Measurements from ENCODE around the gene LIN28B.
"Not testable (repeated sequence)": the region's sequence is repeated elsewhere in the genome, so short reads cannot be mapped to it uniquely, and the experiment has no call there.

The LIN28B gene

GRCh38 chr6:104956731-104957294 lies at the start of gene LIN28B:
LIN28B (plus strand) TSS chr6:104957107; CDS start chr6:104957251, 144 bp downstream.
- no peak for DNase-seq

DNA sequence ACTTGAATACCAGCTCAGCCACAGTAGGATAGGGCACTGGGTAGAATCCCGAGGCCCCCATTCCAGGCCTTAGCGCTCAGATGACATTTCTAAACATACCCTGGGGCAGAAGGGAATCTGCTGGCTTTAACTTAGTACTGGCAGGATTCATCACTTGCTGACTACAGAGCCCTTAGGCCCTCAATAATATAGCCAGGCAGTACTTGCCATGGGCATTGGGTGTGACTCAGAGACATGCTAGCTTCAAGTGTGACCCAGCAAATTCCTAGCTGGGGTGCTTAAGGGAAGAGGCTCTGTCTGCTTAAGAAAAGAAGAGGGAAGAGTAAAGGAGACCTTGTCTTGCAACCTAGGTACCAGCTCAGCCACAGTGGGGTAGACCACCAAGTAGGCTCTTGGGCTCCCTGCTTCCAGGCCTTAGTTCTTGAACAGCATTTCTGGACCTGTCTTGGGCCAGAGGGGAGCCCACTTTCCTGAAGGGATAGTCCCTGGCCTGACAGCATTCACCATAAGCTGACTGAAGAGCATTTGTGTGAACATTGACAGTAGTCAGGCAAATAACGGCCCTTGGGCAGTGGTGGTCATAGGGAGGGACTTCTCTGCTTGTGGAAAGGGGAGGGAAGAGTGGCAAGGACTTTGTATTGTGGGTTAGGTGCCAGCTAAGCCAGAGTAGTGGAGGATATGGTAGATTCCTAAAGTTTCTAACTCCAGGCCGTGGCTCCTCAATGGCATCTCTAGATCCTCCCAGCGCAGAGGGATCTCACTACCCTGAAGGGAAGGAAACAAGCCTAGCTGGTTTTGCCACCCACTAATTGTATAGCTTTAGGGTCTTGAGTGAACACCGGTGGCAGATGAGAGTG lies 48.6 kb upstream of the LIN28B start:
- DNase-seq: no peak

DNA sequence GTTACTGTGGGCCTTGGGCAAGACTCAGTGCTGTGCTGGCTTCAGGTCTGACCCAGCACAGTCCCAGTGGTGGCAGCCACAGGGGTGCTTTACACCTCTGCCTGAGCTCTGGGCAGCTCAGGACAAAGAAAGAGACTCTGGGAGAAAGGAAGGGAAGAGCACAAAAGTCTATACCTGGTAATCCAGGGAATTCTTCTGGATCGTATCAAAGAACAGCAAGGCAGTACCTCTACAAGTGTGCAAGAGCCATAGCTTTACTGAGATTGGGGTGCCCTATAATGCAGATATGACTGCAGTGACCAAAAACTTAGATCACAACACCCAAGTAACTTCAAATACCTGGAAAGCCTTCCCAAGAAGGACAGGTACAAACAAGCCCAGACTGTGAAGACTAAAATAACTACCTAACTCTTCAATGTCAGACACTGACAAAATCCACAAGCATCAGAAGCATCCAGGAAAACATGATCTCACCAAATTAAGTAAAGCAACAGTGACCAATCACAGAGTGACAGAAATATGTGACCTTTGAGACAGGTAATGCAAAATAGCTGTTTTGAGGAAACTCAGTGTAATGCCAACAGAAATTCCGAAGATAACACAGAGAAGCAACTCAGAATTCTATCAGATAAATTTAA lies 47.9 kb upstream of the LIN28B start:
- DNase-seq: no peak

DNA sequence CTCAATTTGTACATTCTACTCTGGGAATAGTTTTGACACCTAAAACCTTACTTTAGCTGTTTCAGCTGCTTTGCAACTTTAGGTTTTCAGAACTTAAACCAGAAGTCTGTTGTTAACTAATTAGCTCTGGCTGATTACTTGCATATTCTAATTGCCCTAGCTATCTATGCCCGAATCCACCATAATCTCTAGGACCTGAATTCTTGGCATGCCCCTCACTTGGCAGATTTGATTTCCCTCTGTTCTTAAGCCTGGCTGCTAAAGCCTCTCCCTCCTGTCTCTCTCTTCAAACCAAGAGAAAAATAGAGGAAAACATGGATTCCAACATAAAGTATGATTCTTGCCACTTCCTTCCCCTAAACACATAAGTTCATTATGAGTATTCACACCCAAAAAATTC lies 35.0 kb upstream of the LIN28B start:
- no peak for DNase-seq

GRCh38 chr6:104928141-104928540 lies 28.8 kb upstream of the LIN28B start:
- no peak for DNase-seq

GRCh38 chr6:104929353-104929752 lies 27.6 kb upstream of the LIN28B start:
- no peak for DNase-seq

DNA sequence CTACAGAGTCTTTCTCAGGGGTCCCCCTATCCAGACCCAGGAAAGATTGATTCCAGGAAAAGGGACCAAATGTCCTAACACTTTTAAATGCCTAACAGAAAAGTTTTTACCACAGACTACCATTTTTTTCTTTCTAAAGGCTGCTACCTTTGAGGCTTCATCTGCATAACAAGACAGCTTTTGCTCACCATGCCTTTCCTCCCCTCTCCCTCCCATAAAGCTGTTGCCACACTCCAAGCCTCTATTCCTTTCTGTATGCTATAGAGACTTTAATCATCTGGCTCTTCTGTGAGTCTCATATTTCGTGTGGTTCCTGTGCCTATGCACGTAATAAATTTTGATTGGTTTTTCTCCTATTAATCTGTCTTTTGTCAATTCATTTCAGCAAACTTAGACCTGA lies 26.0 kb upstream of the LIN28B start:
- no peak for DNase-seq

DNA sequence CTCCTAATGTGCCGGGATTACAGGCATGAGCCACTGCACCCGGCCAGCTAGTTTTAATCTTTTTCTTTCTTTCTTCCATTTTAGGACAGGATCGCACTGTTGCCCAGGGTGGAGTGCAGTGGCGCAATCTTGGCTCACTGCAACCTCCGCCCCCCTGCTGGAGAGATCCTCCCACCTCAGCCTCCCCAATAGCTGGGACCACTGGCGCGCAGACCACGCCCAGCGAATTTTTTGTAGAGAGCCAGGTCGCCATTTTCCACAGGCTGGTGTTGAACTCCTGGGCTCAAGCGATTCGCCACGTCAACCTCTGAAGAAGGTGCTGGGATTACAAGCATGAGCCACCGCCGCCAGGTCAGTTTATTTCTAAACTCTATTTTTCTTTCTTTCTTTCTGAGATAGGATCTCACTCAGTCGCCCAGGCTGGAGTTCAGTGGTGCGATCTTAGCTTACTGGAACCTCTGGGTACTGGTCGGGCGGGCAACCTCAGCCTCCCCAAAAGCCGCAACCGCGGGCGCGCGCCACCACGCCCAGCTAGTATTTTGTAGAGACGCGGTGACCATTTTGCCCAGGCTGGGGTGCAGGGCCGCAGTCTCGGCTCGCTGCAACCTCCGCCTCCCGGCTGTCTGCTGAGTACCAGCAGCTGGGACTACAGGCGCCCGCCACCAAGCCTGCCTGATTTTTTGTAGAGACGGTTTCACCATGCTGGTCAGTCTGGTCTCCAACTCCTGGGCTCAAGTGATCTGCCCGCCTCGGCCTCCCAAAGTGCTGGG lies 20.0 kb upstream of the LIN28B start:
- no peak for DNase-seq

DNA sequence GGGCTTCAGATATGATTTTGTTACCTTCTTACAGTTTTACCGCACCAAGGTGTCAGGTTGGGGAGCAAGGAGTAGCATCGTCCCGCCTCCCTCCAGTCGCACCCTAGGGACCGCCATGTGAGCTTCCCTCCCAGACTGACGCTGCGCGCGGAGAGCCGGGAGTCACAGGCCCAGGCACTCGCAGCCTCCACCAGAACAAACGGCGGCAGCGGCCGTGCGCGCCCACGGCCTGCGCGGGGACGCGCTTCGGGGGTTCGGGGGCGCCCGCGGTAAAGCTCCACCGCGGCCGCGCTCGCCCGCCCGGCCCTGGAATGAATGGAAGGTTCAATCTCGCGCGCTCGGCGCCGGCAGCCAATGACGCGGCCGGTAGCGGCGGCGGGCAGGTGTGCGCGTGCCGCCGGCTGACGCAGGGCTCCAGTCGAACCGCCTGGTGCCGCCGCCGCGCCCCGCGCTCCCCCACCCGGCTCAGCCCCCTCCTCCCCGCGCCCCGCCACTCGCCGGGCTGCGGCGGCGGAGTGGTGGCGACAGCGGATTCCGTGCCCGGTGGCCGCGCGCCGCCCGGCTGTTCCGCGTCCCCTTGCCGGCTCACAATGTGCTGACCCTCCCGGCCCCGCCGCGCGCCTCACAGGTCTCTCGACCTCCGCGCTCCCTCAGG lies 16.5 kb upstream of the LIN28B start:
- DNase-seq: no peak

DNA sequence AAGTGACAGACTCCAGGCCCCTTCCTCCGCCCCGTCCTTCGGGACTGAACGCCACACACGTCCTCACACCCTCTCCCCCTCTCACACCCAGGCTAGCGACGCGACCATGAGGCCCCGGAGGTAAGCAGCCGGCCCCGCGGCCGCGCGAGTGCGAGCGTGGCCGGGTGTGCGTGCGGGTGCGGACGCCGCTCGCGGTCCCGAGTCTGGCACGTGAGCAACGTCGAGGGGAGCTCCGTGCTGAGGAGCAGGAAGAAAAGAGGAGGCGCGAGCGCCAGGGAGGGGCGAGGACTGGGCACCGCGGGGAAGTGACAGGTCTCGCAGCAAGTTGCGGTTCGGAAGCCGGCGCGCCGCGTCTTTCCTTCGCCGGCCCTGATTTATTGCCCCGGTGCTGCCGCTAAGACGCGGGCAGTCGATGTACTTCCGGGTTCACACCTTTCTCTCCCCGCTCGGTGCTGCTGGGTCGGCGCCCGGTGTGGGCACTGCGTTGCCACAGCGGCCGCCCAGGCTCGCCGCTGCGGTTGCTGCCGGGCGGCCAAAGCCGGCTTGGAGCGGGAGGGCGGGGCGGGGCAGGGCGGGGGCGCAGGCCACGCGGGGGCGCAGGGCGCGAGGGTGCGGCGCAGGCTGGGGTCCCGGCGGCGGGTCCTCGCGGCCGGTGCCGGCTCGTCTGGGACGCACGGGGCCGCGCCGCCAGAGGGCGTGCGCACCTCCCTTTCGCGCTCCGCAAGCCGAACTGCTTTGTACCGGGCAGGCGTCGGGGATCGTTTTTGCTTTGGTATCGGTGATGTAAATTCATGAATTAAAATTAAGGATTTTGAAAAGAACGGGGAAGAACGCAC lies 15.8 kb upstream of the LIN28B start:
- no peak for DNase-seq

DNA sequence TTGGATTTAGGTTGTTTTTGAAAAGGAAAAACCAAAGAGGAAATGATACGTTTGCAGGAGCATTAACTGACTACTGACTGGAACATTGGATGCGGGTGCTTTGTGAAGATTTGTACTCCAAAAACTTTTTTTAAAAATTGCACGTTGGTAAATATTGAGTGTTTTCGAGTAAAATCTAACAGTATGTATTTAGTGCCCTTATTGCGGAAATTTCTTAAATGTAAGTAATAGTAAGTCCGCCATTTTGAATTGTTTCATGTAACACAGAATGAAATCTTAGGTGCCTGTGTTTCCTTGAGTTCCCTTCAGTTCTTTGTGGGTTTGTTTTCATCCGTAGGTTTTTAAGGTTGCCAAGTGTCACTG lies 15.2 kb upstream of the LIN28B start:
- DNase-seq: no peak

DNA sequence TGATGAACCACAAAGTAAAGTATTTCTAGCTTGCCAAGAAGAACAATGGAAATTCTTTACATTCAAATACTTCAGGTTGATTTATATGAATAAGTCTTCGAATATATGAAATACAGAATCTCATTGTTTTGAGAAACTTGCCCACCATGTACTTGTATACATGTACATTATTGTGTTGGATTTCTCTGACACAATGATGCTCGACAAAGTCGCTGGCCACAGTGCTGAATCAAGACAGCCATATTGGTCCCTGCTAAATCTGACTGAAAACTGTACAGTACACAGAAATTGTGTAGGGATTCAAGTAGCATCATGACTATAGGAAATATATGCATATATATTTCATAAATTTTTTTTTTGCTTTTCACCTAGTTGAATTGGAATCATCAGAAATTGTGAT lies 13.1 kb upstream of the LIN28B start:
- no peak for DNase-seq

GRCh38 chr6:104949206-104949605 lies 7.7 kb upstream of the LIN28B start:
- DNase-seq: no peak

DNA sequence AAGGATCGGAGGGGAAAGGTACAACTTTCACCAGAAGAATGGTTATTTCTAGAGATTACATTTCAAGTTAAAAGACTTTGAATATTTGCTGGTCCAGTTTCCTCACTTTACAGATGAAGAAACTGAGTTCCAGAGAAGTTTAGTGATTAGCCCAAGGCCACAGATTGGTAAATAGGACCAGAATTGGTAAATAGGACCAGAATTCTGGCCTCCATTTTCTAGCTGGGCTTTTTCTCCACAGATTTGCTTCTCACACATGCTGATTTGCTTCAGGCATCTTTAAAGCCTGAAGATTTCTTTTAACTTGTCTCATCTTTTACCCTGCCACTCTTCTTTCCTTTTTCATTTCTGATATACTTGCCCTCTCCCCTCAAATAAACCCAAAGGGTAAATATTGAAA lies 5.2 kb upstream of the LIN28B start:
- no peak for DNase-seq

GRCh38 chr6:104952911-104953399 lies 4.0 kb upstream of the LIN28B start:
- no peak for DNase-seq

GRCh38 chr6:104953400-104954189 lies 3.3 kb upstream of the LIN28B start:
- not testable (repeated sequence) for DNase-seq

DNA sequence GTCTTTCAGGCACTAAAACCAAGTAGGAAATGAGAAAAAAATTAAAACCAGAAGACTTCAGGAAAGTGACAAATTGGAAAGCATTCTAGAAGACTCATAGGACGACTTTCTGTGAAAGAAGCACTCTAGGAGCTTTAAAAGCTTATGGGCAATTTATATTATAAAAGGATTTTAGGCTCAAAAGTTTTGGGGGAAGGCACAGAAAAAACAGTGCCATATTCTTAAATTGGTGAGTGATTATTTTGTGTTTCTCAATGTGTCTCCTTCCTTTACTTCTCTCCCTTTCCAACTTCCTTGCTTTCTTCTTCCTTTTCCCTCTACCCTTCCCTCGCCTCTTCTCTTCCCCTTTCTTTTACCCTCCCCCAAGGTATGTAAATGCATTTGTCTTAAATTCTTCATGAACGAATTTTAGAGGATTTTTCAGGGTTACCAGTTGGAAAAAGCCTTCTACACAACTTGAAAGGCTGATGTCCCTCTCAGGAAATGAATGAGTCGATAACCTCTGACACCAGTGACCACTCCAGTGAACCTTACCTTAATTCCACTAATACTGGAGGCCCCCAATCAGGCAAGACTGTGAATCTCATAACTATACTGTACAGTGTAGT lies 2.6 kb upstream of the LIN28B start:
- no peak for DNase-seq

GRCh38 chr6:104955491-104955890 lies 1.4 kb upstream of the LIN28B start:
- DNase-seq: no peak

DNA sequence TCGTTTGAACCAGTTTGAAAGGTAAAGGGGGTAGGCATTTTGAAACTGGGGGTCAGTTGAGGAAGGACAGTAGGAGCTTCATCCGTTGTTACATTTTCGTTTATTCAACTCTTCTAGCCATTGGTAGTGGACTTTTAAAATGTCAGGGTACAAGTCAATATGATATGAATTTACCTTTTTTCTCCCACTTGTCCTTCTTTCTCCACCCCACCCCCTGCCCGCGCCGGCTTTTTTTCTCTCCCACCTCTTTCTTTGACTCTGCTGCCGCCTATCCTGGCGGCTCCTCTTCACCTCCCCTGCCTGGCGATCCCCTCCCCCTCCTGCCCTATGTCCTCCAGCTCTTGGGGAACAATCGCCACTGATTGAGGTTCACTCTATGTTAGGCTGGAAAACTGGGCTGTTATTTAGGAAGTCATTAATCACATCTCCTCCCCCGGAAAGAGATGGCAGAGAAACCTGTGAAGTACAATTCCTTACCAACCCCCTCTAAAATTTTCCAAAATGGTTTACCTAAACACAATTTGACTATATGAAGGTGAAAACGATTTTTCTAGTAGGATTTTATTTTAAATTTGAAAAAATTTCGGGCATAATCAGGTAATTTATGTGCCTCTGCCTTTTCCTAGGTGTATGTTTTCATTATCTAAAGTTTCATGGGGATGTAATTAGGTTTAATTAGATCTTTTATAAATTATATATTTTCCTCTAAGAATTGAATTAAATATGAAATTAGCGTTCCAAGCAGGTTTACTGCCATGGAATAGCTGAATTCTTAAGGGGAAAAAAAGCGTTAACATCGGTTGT lies 778 bp upstream of the LIN28B start:
- no peak for DNase-seq
